GM18520 (cell line): ENCODE measurements around the gene LRIG3.

Source experiments
- ATAC-seq: cut with Tn5 transposase; IDR thresholded peaks from one replicate; pipeline ENCODE4 v1.9.1; 2021; ENCODE audit not compliant: unreplicated experiment

LRIG3 gene

DNA sequence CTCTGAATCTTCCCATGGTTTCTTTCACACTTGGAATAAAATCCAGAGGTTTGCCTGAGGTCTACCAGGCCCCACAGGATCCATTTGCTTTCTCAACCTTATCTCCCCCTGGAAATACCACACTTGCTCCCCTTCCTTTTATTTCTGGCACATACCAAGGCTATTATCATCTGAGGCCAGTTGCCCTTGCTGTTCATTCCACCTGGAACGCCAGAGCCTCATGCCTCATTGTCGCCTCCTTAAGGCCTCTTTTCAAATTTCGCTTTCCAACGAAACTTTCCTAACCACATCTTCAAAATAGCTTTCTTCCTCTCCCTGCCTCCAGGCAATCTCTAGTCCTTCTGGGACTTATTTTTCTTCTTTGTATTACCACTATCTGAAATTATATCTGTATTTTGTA, 11.2 kb upstream of the LRIG3 start:
- no peak for ATAC-seq

DNA sequence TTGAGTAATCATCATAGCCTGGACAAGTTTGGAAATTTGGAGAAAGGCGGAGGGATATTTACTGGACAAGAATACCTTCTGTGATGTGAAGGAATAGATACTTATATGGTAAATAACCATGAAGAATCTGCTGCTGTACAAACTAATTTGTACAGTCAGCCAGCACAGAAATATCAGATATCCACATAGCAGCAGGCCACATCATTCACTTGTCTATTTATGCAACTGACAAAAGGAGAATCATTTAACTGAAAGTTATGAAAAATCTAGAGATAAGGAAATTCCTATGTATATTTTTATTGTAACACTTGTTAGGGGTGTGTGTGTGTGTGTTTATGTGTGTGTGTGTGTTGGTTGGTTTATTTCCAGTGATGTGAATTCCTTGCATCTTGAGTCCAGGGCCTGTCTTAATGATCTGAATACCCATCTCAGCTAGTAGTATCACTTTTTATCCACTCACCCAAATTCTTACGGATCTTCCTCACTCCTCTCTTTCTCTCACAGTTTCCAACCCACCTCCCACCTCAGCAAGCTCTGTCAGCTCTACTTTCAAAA, 10.5 kb upstream of the LRIG3 start:
- ATAC-seq: no peak

DNA sequence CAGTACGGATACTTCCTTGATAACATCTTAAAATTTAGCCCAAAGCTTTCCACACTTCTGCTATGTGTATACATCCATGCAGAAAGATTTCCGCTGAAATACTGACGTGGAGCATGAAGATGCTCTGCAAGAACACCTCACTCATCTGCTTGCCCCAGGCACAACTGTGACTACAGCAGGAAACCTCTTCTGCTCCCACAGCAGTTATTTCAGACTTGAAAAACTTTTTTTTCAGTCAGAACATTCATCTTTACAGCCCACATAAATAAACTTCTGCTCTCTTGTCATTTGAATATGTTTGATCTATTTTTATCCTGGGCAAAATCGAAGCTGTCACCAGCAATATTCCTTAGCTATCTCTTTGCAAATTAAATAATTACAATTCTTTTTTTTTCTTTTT, 6.8 kb upstream of the LRIG3 start:
- no peak for ATAC-seq

DNA sequence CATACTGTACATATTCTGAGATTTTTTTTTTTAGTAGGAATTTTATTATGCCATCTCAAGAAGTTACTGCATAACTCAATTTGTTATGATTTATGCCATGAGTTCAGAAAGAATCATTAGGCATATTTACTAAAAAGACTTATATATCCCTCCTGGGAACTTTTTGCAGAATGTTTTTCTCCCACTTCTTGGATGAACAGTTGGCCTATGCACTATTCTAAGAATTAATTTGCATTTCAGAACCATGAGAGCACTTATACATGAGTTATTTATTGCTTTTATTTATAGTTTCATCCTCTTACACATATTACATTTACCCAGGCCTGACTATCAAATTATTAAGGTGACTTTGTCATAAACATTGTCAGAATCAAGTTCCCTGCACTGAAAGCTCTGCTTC, 6.3 kb upstream of the LRIG3 start:
- no peak for ATAC-seq

DNA sequence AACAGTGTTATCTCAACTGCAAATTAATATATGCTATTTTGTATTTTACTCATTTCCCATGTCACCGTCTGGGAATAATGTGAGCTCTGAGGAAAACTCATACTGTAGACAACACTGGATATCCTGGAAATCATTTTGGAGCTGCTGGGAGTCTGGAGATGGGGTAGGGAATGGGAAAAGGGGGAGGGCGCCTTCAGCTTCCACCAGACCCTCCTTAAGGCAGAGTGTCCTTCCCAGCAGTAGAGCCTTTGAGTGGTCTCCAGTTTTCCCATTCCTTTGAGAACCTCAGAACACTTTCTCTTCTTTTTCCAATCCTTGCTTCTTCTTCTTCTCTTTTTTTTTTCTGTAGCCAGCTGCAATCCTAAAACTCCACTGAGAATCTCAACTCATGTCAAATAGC, 5.4 kb upstream of the LRIG3 start:
- no peak for ATAC-seq

DNA sequence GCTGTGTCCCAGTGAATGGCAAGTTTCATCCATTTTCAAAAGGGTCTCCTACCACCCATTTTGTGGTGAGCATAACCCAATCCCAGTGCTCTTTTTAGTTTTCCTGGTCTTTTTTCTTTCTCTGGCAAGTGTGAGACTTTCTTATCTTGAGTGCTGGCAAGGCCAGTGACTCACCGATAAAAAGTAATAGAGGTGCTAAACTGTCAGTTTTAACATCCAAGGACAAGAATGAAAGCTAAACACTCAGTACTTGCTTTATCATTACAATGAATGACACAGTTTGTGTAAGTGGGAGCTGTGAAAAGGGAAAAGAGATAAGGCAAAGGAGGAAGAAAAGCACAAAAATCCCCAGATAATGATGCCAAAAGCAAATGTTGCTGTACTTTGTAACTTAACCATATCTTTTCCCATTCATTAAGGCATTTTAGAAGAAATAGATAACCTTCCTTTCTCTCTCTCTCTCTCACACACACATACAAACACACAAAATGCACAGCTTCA, 4.9 kb upstream of the LRIG3 start:
- ATAC-seq: no peak

DNA sequence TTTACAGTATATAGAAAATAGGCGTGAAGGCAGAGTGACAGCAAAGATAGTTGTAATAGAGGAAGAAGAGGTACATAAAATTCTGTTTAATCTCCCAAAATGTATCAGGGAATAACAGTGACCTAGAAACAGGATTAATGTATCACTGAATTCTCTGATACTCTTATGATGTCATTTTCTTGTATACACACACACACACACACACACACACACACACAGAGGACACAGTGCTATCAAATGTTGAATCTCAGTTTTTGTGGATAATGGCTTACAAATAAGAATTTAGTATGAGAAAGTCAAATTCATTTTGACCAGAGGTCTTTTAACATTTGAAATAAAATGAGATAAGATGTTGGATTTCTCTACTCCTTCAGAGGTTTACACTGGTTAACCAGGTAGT, 4.3 kb upstream of the LRIG3 start:
- ATAC-seq: no peak

DNA sequence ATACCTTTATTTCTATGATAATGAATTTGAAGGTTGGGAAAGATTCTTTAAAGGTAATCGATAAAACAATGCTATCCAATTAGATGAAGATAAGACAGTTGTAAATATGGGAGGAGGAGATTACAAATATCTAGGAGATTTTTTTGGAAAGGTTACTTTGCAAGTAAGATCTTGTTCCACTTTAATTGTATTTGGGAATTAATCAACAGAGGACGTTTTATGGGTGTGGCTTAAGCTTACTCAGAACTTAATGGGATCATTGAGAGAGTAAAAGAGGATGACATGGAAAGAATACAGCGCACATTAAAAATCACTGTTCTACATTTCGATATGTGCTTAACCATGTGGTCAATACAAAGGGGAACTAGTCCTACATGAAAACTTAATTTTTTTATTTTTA, 3.5 kb upstream of the LRIG3 start:
- no peak for ATAC-seq

DNA sequence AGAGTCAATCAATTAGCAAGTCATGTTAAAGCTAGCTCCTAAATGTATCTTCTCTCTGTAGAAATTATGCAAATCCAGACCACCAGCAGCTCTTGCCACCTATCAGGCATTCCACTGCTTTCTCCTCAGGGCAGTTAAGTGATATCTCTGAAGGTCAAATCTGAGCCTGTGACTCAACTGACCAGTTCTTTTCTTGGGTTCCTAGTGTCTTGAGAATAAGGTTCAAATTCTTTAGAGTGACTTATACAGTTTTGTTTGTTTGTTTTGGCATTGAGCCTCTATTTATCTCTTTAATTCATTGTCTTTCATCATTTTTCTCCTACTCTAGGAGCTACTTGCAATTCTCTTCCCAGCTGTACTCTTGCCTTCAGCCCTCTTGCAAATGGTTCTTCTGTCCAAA, 2.5 kb upstream of the LRIG3 start:
- no peak for ATAC-seq

DNA sequence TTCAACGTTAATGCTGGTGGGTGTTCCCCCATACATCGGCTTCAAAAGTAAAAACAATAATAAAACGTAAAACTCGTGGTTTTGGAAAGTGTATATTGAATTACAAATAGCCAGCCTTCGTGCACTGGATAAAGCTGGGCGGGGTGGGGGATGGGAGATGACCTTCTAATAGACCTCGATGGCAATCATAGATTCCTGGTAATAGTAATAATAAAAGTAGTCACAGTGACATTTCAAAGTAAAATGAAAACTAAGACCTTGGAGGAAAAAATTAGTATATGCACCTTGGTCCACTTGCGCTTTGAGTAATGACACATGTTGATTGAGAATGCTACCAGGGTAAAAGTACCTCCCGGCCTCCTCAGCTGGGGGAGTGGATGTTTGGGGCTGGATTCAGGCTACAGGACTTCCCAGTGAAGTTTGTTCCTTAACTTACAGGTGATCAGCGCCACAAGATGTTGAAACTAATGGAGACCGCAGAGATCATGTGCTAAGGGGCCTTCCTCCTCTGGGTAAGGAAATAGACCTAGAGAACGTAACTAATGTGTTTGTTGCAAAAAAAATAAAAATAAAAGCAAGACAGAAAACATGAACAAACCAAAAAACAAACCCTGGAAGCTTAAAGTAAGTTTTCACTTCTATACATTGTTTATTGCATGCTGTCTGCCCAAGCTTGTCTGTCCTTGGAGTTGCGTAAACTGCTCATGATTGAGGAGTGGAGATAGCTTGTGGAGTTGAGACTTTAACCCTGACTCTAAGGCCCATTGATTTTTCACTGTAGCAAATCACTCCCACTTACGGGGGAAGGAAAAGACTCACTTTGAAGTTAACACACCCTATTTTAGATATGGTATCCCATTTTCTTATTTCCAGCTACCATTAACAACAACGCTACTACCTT, 907 bp upstream of the LRIG3 start:
- no peak for ATAC-seq

DNA sequence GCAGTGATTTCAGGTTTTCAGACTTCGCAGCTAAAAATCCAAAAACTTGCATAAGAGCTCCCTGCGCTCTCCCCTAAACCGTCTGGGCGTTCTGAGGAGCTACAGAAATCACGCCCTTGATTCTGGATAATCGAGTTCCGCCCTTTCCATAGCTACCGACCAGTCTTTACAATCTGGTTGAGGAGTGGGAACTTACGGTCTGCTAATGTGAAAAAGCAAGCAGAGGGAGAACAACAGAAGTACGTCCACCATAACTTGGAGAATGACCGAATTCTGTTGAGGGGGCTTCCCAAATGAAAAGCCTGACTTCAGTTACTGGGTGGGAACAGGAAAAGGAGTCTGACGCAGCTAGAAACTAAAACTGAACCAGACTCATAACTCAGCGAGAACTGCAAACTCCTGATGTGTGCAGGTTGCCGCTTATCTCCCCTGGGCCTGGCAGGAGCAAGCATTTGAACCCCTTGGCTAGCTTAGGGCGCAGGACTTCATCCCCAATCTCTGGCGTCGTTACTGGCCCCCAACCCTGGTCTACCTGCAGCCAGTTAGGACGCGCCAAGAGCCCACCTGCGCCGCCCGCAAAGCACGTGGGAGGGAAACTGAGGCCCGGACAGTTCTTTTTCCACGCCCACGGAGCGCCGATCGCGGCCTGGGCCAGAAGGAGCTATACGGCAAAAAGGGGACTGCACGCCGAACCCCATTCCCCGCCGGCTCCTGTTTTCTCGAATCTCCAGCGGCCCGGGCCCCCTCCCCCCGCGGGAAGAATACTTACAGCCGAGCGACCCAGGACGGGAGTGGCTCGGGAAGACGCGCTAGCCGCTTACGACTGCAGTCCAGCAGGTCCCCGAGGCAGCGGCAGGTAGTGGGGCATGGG, 838 bp downstream of the LRIG3 start:
- no peak for ATAC-seq

DNA sequence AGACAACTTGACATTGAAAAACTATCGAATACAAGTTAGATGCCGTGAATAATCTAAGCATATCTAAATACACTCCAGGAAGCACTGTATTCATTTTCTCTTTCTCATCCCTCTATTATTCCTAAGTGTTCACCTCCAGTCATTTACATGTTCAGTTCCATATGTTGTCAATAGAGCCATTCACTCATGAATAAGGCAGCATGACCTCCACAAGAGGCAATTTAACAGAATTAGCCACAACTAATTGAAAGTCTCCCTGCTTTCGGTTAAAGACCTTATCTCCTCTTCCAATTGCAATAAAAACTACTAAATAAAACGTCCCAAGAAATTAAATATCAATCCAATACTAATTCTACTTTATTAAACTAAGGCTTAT, 1.8 kb downstream of the LRIG3 start:
- ATAC-seq: no peak

DNA sequence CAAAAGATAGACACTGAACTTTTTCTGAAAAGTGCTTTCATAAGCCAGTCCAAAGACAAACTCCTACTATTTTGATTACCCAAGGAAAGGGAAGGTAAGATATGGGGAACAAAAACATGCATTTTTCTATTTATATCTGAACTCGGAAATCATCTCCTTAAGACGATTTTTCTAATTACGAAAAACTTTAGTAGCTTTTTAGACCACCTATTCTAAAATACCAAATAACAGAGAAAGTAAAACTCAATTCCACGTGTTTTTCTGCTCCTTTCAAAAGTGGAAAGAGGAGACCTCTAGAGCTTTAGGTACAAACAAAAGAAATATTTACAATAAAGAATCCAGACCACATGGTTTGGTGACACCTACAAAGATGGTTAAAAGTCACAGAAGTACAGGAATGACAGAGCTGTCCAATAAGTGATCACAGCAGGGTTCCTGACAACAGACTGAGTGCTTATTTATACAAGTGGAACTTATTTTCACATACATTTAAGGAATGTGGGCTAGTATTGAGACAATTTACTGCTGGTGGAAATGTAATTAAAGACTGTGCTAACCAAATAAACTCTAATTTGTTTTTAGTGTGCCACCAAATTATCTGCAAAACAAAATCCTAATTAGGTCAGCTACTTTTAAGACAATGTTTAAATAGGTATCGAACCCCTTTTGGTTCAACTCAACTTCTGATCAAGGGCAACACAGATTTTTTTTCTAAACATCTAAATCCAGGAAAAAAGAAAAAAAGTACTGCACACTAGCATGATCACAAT, 2.4 kb downstream of the LRIG3 start:
- ATAC-seq: no peak

DNA sequence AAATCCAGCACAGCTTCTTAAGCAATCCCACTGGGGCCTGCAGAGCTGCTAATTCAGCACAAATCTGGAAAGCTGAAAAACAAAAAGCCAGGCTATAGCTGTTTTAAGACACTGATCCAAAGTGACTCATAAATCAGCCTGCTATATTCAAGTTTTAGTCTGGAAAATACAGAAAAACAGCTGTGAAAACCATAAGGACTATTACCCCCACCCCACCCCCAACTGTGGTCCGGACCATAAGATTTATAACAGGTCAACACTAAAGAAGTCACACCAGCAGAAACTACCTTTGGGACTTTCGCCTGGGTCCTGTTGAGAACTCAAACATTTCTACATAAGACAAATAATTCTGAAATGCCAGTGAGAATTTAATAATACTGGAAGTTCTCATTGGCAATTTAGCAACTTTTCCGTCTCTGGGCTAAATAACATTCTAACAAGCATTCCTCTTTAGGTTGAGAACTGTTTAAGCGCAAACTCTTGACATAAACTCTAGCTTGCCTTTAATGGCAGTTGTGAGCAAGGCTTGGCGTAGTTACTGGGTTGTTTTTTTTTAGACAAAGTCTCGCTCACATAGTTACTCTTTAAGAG, 3.3 kb downstream of the LRIG3 start:
- ATAC-seq: no peak

DNA sequence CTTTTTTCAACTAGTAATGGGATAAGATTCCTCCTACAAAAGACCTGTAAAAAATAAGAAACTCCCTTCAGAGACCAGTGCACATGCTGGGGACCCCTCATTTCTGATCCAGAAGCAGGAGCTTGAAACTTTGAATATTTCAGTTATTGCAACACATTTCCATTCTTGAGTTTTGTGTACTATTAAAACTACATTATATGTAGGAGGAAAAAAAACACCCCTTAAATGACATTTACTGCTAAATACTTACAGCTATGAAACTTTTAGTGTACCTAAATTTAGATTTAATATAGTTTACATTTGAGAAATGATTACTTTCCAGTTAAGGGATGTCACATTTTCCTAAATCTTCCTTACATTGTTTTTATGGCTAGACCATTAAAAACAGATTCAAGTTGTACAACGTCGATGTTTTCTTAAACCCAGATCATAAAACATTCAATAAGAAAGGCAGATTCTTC, 4.1 kb downstream of the LRIG3 start:
- ATAC-seq: no peak

DNA sequence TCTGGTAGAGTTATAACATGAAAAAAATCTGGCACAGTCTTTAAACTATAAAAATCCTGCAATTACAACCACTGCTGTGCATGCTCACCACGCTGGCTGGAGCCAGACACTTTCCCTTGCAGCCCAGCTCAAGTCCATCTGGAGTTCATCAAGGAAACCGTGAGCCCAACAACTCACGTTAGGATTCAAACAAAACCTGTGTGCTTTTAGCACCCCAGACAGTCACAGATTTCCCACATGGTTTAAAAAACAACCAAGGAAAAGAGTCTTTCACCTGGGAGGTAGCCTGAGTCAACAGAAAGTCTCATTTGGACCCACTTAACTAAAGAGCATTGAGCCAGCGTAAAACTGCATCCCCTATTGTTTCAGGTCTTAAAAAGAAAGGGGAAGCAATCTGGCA, 4.7 kb downstream of the LRIG3 start:
- no peak for ATAC-seq

DNA sequence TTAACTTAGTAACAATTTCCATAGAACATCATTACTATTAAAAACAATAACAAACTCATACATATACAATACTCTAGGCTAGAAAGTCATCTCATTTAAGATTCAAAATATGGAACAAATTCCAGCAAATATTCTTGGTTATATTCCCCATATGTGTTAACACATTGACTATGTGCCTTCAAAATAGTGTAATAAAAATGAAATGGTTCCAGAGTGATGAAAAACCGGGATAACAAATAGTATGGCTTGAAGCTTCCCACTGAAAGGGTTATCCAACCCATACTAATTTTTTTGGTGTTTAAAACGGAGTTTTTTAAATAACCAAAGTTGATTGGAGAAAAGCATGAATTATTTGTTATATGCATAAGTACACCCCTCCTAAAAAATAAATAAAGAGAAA, 5.3 kb downstream of the LRIG3 start:
- ATAC-seq: no peak

DNA sequence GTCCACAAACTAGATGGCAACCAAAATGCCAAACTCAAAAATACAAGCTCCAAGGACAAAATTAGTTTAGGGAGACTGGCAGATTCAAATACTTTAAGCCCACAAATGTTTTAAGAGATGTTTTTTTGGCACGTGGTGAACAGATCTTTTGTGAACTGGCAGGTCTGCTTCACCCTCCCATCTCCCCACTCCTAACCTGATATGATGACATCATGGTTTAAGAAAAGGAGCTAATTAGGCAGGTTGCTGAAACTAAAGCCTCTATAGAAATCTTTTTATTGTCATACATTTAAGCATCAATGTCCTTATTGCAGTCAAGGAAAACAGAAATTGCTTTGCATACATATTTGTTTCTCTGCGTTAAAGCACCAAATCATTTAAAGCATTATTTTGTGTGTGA, 5.8 kb downstream of the LRIG3 start:
- ATAC-seq: no peak

DNA sequence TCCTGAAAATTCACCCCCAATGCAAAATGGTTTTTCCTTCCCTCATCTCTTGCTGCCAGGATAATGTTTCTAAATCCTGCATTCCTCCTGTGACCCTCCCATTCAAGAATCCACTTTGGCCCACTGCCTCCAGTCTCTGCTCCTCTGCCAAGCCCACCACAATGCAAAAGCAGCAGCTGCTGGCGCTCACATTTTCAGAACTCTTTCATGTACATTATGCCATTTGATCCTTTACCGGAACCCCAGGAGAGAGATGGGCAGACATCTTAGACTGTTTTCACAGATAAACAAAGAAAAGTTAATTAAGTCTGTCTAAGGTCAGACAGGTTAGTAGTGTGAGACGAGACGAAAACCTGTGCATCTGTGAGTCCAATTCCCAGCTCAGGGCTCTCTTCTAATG, 12.9 kb downstream of the LRIG3 start:
- no peak for ATAC-seq

DNA sequence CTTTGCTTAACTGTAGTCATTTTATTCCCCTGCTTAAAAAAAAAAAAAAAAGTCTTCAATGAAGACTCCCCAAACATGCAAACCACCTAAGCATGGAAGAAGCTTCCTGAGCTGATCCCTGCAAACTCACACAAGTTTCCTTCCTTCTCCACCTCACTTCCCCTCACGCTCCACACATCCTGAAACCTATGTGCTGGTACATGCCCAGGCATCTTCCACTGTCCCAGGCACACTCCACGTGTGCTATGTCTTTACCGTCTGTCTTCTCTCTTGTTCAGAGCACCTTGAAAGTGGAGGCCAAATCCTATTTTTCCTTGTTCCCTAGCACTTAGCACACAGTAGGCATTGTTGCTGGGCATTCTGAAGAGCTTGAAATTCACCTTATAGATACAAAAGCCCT, 13.4 kb downstream of the LRIG3 start:
- no peak for ATAC-seq

DNA sequence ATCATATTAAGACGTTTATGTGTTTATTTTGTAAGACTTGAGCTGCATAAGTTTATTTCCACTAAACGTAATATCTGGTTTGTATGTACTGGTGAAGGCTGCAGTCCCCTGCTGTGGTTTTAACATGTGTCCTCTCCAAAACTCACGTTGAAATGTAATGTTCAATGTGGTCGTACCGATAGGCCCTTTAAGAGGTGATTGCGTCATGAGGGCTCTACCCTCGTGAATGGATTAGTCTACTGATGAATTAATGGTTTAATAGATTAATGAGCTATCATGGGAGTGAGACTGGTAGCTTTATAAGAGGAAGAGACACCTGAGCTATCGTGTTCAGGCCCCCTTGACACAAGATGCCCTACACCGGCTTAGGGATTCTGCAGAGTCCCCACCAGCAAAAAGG, 14.9 kb downstream of the LRIG3 start:
- no peak for ATAC-seq
